Ishikawa (cell line): Measurements from ENCODE around the gene ROR1.

Experiments used
- EP300 ChIP-seq: IDR thresholded peaks from 2 replicates; pipeline ENCODE4 v1.6.1; 2012; ENCODE audit warnings: borderline replicate concordance
- MAX ChIP-seq: IDR thresholded peaks from 2 replicates; pipeline ENCODE4 v1.6.1; 2012
- RAD21 ChIP-seq: IDR thresholded peaks from 2 replicates; pipeline ENCODE4 v1.6.1; 2012; ENCODE audit warnings: low read depth
- TAF1 ChIP-seq: IDR thresholded peaks from 2 replicates; pipeline ENCODE4 v1.6.1; 2012; ENCODE audit warnings: low read depth, mild to moderate bottlenecking

- no peak for TF ChIP-seq EP300
- no peak for TF ChIP-seq TAF1
- TF ChIP-seq MAX = no peak
- peak; percentile 64 for TF ChIP-seq RAD21
Measured at GRCh38 chr1:64163970-64164369, 390.2 kb downstream of the ROR1 start.
